Ishikawa (cell line): Measurements from ENCODE around the gene GPC6.

Source experiments
- EP300 ChIP-seq: IDR thresholded peaks from 2 replicates; pipeline ENCODE4 v1.6.1; 2012; ENCODE audit warnings: borderline replicate concordance
- RAD21 ChIP-seq: IDR thresholded peaks from 2 replicates; pipeline ENCODE4 v1.6.1; 2012; ENCODE audit warnings: low read depth

DNA sequence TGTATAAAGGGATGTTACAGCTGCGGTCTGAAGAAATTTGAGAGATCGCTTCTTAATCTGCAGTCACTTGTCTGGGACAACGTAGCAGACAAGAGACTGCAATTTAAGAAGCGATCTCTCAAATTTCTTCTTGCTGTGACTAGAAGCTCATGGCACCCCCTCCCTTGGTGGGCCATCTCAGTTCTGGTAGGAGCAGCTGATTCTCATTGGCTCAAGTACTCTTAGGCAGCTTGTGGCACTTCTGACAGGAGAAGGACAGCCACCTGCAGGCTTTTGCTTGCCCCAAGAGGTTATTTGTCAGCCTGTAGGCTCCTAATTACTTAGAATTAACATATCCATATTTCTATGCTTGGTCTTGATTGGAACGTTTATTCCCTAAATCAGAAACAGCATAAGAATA lies 749.9 kb downstream of the GPC6 start:
- TF ChIP-seq EP300 (no peak), RAD21 (no peak)
